Subcutaneous adipose tissue (tissue), 4 donors: Measurements from ENCODE around the gene SYCP2. TPM values are rescaled to one million over a fixed set of nuclear protein-coding genes. Genes with fewer than 3 reads are reported as not detected.

Experiments used
- CTCF ChIP-seq: fragments of 450-650 bp; IDR thresholded peaks from one replicate; pipeline ENCODE4 v1.5.1; 2016; ENCODE audit warnings: low read depth, mild to moderate bottlenecking, control low read depth, antibody characterized with exemption, moderate library complexity
- total RNA-seq, 4 donors: library from RNA; depleted of rRNA; stranded (reverse); fragments of >200 nt; gene quantifications; one replicate each; pipeline ENCODE4 v1.1.0, GENCODE V29; 2016

The SYCP2 gene
- total RNA-seq, 4 donors from 2014 or later = 3.1 to 7.8 (median 3.8) TPM

GRCh38 chr20:59835448-59836395 is 97.7 kb downstream of the SYCP2 start:
- TF ChIP-seq CTCF = no peak

- no peak for TF ChIP-seq CTCF
Observed at GRCh38 chr20:59835057-59835447, 98.4 kb downstream of the SYCP2 start.

- TF ChIP-seq CTCF = no peak
Observed at GRCh38 chr20:59832406-59833363, 100.8 kb downstream of the SYCP2 start.

GRCh38 chr20:59831916-59832270 is 101.5 kb downstream of the SYCP2 start:
- TF ChIP-seq CTCF = no peak

- TF ChIP-seq CTCF = no peak
Observed at GRCh38 chr20:59831024-59831915, 102.2 kb downstream of the SYCP2 start.

GRCh38 chr20:59830665-59831023 is 102.8 kb downstream of the SYCP2 start:
- TF ChIP-seq CTCF = no peak
